GM21390 (cell line): ENCODE measurements around the gene DFFB.

ENCODE experiments used
- ATAC-seq: cut with Tn5 transposase; IDR thresholded peaks from one replicate; pipeline ENCODE4 v1.9.1; 2021; ENCODE audit not compliant: unreplicated experiment

The DFFB gene

GRCh38 chr1:3869751-3870301 is 12.6 kb downstream of the DFFB start:
- no peak for ATAC-seq

- ATAC-seq, result no peak
These were observed 14.2 kb downstream of the DFFB start for GRCh38 chr1:3871451-3871805.

GRCh38 chr1:3872546-3872945 is 15.3 kb downstream of the DFFB start:
- ATAC-seq, result no peak

- ATAC-seq, result no peak
These were observed 17.5 kb downstream of the DFFB start for GRCh38 chr1:3874736-3875135.

- no peak for ATAC-seq
These were observed 19.4 kb downstream of the DFFB start for GRCh38 chr1:3876716-3877115.

- ATAC-seq, result no peak
These were observed 21.8 kb downstream of the DFFB start for GRCh38 chr1:3879099-3879498.

- ATAC-seq, result no peak
These were observed 22.6 kb downstream of the DFFB start for GRCh38 chr1:3879787-3880428.

- no peak for ATAC-seq
These were observed 23.3 kb downstream of the DFFB start for GRCh38 chr1:3880429-3881192.

GRCh38 chr1:3881193-3881480 is 23.9 kb downstream of the DFFB start:
- no peak for ATAC-seq

- ATAC-seq, result no peak
These were observed 26.1 kb downstream of the DFFB start for GRCh38 chr1:3883194-3883925.

- ATAC-seq, result no peak
These were observed 27.7 kb downstream of the DFFB start for GRCh38 chr1:3884966-3885365.

GRCh38 chr1:3885611-3886010 is 28.3 kb downstream of the DFFB start:
- ATAC-seq, result no peak

- ATAC-seq, result no peak
These were observed 28.9 kb downstream of the DFFB start for GRCh38 chr1:3886106-3886670.

- ATAC-seq, result no peak
These were observed 29.4 kb downstream of the DFFB start for GRCh38 chr1:3886691-3887090.

GRCh38 chr1:3888301-3888700 is 31.0 kb downstream of the DFFB start:
- ATAC-seq, result no peak

- no peak for ATAC-seq
These were observed 32.7 kb downstream of the DFFB start for GRCh38 chr1:3889936-3890335.

GRCh38 chr1:3890389-3891328 is 33.4 kb downstream of the DFFB start:
- ATAC-seq, result no peak

- no peak for ATAC-seq
These were observed 34.1 kb downstream of the DFFB start for GRCh38 chr1:3891329-3891865.

GRCh38 chr1:3892748-3893147 is 35.5 kb downstream of the DFFB start:
- ATAC-seq, result no peak

GRCh38 chr1:3893190-3893589 is 35.9 kb downstream of the DFFB start:
- ATAC-seq, result no peak
